Tibial artery (tissue), 4 donors: ENCODE measurements around the gene IL1R2.

ENCODE experiments used
- DNase-seq, 2 donors: peaks; one replicate each; pipeline ENCODE4 v3.0.0-alpha.2; 2019
- H3K27ac ChIP-seq, 2 donors: fragments of 200-600 bp; sonication (generic) in 1 of 2; 1 replicate in 1 of 2; 2 replicates in 1 of 2; pipeline ENCODE4 v1.5.1; 2018 to 2019; ENCODE audit warnings: mild to moderate bottlenecking in 1 of 2
- H3K27me3 ChIP-seq, 2 donors: fragments of 200-600 bp; sonication (generic) in 1 of 2; one replicate each; pipeline versions ENCODE4 v1.5.1 to v1.6.0; 2016 to 2019
- H3K36me3 ChIP-seq, 3 donors: fragments of 200-600 bp; sonication (generic) in 2 of 3; one replicate each; pipeline ENCODE4 v1.5.1; 2016 to 2019; ENCODE audit warnings: mild to moderate bottlenecking in 2 of 3
- H3K4me1 ChIP-seq, 4 donors: fragments of 200-600 bp; sonication (generic) in 2 of 4; 1 replicate in 3 of 4; 2 replicates in 1 of 4; pipeline ENCODE4 v1.5.1; 2016 to 2019
- H3K4me3 ChIP-seq, 2 donors: fragments of 200-600 bp; sonication (generic) in 1 of 2; 1 replicate in 1 of 2; 2 replicates in 1 of 2; pipeline ENCODE4 v1.5.1; 2018 to 2019; ENCODE audit warnings: mild to moderate bottlenecking in 2 of 2
- H3K9me3 ChIP-seq, 3 donors: fragments of 200-600 bp; sonication (generic) in 1 of 3; one replicate each; pipeline ENCODE4 v1.5.1; 2016 to 2019
- CTCF ChIP-seq, 2 experiments: fragments of 200-600 bp in 1 of 2; fragments of 450-650 bp in 1 of 2; IDR thresholded peaks; one replicate each; pipeline ENCODE4 v1.5.1; 2017 to 2019; ENCODE audit warnings: antibody characterized with exemption in 2 of 2, mild to moderate bottlenecking in 1 of 2, moderate library complexity in 1 of 2
- intact Hi-C: fragments of 100-400 bp; cut with DNase I; formaldehyde crosslinking; loops from one replicate; pipeline ENCODE4 v1.15.0; 2023; ENCODE audit warnings: low total_unique reads

Gene IL1R2

DNA sequence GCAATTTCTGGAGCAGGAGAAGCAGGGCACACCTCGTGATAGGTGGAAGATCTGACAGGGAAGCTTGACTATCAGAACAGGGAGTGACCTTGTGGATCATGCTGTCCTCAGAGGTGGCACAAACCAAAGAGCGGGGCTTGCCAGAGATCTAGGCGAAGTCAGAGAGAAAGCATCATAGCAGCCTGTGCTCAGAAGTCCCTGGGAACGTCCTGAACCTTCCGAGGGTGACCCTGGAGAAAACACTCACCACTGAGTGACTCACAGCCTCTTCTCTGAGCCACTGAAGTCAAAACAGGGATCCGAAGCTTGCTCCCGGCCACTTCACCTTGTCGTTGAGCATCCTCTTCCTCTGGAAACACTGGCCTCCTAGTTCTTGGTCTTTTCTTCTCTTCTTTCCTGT is 56.7 kb downstream of the IL1R2 start:
- no peaks in the 10 kb centered on the region for H3K9me3 ChIP-seq
- H3K27ac ChIP-seq: peak overlapping the region; percentile 72 to 76
- no peaks in the 10 kb centered on the region for H3K27me3 ChIP-seq
- no peaks in the 10 kb centered on the region for H3K36me3 ChIP-seq
- no peak for TF ChIP-seq CTCF (IDR thresholded peaks at IDR 0.05)
- H3K4me3 ChIP-seq: no peak overlapping the region
- peaks cover 0 to 64% (median 39%) of the 10 kb centered on the region in 4 donors for H3K4me1 ChIP-seq
- DNase-seq: peak; percentile 88
- intact Hi-C loops: no loop called here

- intact Hi-C loops: no loop called here
- H3K36me3 ChIP-seq: no peaks in the 10 kb centered on the region
- peak overlapping the region; percentile 72 to 76 for H3K27ac ChIP-seq
- DNase-seq: peak; percentile 81 to 91
- H3K4me1 ChIP-seq: peaks cover 0 to 56% (median 35%) of the 10 kb centered on the region in 4 donors
- no peaks in the 10 kb centered on the region for H3K27me3 ChIP-seq
- H3K9me3 ChIP-seq: no peaks in the 10 kb centered on the region
- TF ChIP-seq CTCF (IDR thresholded peaks at IDR 0.05): no peak
- no peak overlapping the region for H3K4me3 ChIP-seq
Observed at GRCh38 chr2:102049756-102050443, 58.1 kb downstream of the IL1R2 start.

GRCh38 chr2:102050854-102051391 is 59.2 kb downstream of the IL1R2 start:
- no peaks in the 10 kb centered on the region for H3K27me3 ChIP-seq
- no peaks in the 10 kb centered on the region for H3K36me3 ChIP-seq
- intact Hi-C loops: no loop called here
- peaks cover 0 to 64% (median 43%) of the 10 kb centered on the region in 4 donors for H3K4me1 ChIP-seq
- no peak for TF ChIP-seq CTCF (IDR thresholded peaks at IDR 0.05)
- no peak overlapping the region for H3K4me3 ChIP-seq
- H3K27ac ChIP-seq: peak overlapping the region; percentile 72 to 76
- no peaks in the 10 kb centered on the region for H3K9me3 ChIP-seq
- peak; percentile 94 for DNase-seq

- H3K9me3 ChIP-seq: no peaks in the 10 kb centered on the region
- intact Hi-C loops: no loop called here
- no peak for DNase-seq
- peaks cover 0 to 73% (median 42%) of the 10 kb centered on the region in 4 donors for H3K4me1 ChIP-seq
- peak overlapping the region; percentile 72 to 76 for H3K27ac ChIP-seq
- H3K27me3 ChIP-seq: no peaks in the 10 kb centered on the region
- no peak for TF ChIP-seq CTCF (IDR thresholded peaks at IDR 0.05)
- H3K4me3 ChIP-seq: no peak overlapping the region
- no peaks in the 10 kb centered on the region for H3K36me3 ChIP-seq
Observed at GRCh38 chr2:102051692-102052277, 60.0 kb downstream of the IL1R2 start.

GRCh38 chr2:102052365-102052764 is 60.6 kb downstream of the IL1R2 start:
- H3K27me3 ChIP-seq: no peaks in the 10 kb centered on the region
- no peaks in the 10 kb centered on the region for H3K9me3 ChIP-seq
- TF ChIP-seq CTCF (IDR thresholded peaks at IDR 0.05): no peak
- peaks cover 0 to 73% (median 45%) of the 10 kb centered on the region in 4 donors for H3K4me1 ChIP-seq
- intact Hi-C loops: no loop called here
- no peak overlapping the region for H3K4me3 ChIP-seq
- H3K36me3 ChIP-seq: no peaks in the 10 kb centered on the region
- peak overlapping the region; percentile 72 to 76 for H3K27ac ChIP-seq
- DNase-seq: no peak
